Activated CD4-positive, alpha-beta T cell treated with anti-CD3 and anti-CD28 coated beads, Interleukin-2, amount 10 ng/mL, durations not matched to agents 7 days and 5 days (primary cell): ENCODE measurements around the gene CCL4. TPM values are rescaled to one million over a fixed set of nuclear protein-coding genes. Genes with fewer than 3 reads are reported as not detected.
"Not testable (repeated sequence)": the region's sequence is repeated elsewhere in the genome, so short reads cannot be mapped to it uniquely, and the experiment has no call there.

ENCODE experiments used
- CTCF ChIA-PET: fragments of 350-600 bp; sonication (Branson Sonifier 250); formaldehyde crosslinking; loops from one replicate; lab custom pipeline; 2021; ENCODE audit warnings: antibody characterized with exemption; lab: Charles Lee
- POLR2A ChIA-PET: fragments of 350-600 bp; sonication (Branson Sonifier 250); formaldehyde crosslinking; loops from one replicate; lab custom pipeline; 2021; ENCODE audit warnings: antibody characterized with exemption; lab: Charles Lee
- DNase-seq: peaks from one replicate; pipeline ENCODE4 v3.0.0-alpha.2; 2020
- H3K27ac Mint-ChIP-seq: one replicate; pipeline ENCODE4 v1.8.0; 2021; ENCODE audit warnings: mild to moderate bottlenecking, moderate library complexity, mixed read lengths
- H3K27me3 Mint-ChIP-seq: one replicate; pipeline ENCODE4 v1.8.0; 2021; ENCODE audit warnings: mixed read lengths
- H3K36me3 Mint-ChIP-seq: one replicate; pipeline ENCODE4 v1.8.0; 2021; ENCODE audit warnings: low read depth, mixed read lengths
- H3K4me1 Mint-ChIP-seq: one replicate; pipeline ENCODE4 v1.8.0; 2021; ENCODE audit warnings: mixed read lengths
- H3K4me3 Mint-ChIP-seq: one replicate; pipeline ENCODE4 v1.8.0; 2021; ENCODE audit warnings: mild to moderate bottlenecking, moderate library complexity, mixed read lengths
- H3K9me3 Mint-ChIP-seq: one replicate; pipeline ENCODE4 v1.8.0; 2021; ENCODE audit warnings: mixed read lengths
- total RNA-seq, 2 experiments: library from RNA; stranded (reverse); gene quantifications; one replicate each; pipeline ENCODE4 v1.2.3, GENCODE V29; 2021

CCL4 gene
- total RNA-seq, 2 experiments from 2014 or later: 2.8 to 3.9 TPM

GRCh38 chr17:36072431-36073121, 31.1 kb upstream of the CCL4 start:
- peaks cover 33% of the 10 kb centered on the region for H3K27me3 Mint-ChIP-seq
- ChIA-PET POLR2A (no interaction called here), CTCF (interaction anchor here (0.6 to 3.3 kb wide), 19 partner anchors 9 to 263 kb away, joined by 3 to 24 read pairs (median 3); partner anchors contain the start of genes CCL16, CCL3 and TAF15)
- no peaks in the 10 kb centered on the region for H3K9me3 Mint-ChIP-seq
- H3K4me3 Mint-ChIP-seq: no peak overlapping the region
- no peak overlapping the region for H3K27ac Mint-ChIP-seq
- peaks cover 5% of the 10 kb centered on the region for H3K4me1 Mint-ChIP-seq
- H3K36me3 Mint-ChIP-seq: no peaks in the 10 kb centered on the region
- DNase-seq: peak; percentile 68

- Mint-ChIP-seq H3K27ac (no peak overlapping the region), H3K4me1 (peaks cover 5% of the 10 kb centered on the region), H3K9me3 (no peaks in the 10 kb centered on the region), H3K4me3 (no peak overlapping the region), H3K27me3 (peaks cover 40% of the 10 kb centered on the region), H3K36me3 (no peaks in the 10 kb centered on the region)
- DNase-seq: no peak
- ChIA-PET POLR2A (no interaction called here), CTCF (interaction anchor here (1.5 to 3.3 kb wide), 2 partner anchors 8 to 15 kb away, joined by 3 to 24 read pairs; no protein-coding TSS in a partner anchor)
Observed at GRCh38 chr17:36074365-36074764, 29.3 kb upstream of the CCL4 start.

- Mint-ChIP-seq H3K27ac (peak overlapping the region; percentile 86), H3K4me3 (peak overlapping the region; percentile 34), H3K27me3 (peaks cover 15% of the 10 kb centered on the region), H3K4me1 (peaks cover 34% of the 10 kb centered on the region)
- H3K9me3 Mint-ChIP-seq, DNase-seq, POLR2A ChIA-PET, H3K36me3 Mint-ChIP-seq: not testable (repeated sequence)
- CTCF ChIA-PET: interaction anchor here (1.0 to 3.6 kb wide), 2 partner anchors 9 to 28 kb away, joined by 3 to 24 read pairs; no protein-coding TSS in a partner anchor
Observed at GRCh38 chr17:36081681-36082471, 21.8 kb upstream of the CCL4 start.

- H3K4me1 Mint-ChIP-seq: peaks cover 34% of the 10 kb centered on the region
Observed at GRCh38 chr17:36082482-36083120, 21.0 kb upstream of the CCL4 start.

GRCh38 chr17:36083691-36084090, 19.9 kb upstream of the CCL4 start:
- H3K4me3 Mint-ChIP-seq, H3K9me3 Mint-ChIP-seq, POLR2A ChIA-PET, DNase-seq, H3K27me3 Mint-ChIP-seq, H3K36me3 Mint-ChIP-seq, H3K27ac Mint-ChIP-seq: not testable (repeated sequence)
- peaks cover 34% of the 10 kb centered on the region for H3K4me1 Mint-ChIP-seq
- CTCF ChIA-PET: interaction anchor here (3.6 kb wide), 1 partner anchor 11 kb away, joined by 24 read pairs; no protein-coding TSS in a partner anchor

More at GRCh38 chr17:36082482-36083120, 21.0 kb upstream of the CCL4 start:
- Mint-ChIP-seq H3K27me3 (peaks cover 11% of the 10 kb centered on the region), H3K27ac (peak overlapping the region; percentile 86), H3K4me3 (peak overlapping the region; percentile 34)
- H3K36me3 Mint-ChIP-seq, H3K9me3 Mint-ChIP-seq, POLR2A ChIA-PET: not testable (repeated sequence)
- CTCF ChIA-PET: interaction anchor here (1.0 to 3.6 kb wide), 2 partner anchors 10 to 28 kb away, joined by 3 to 24 read pairs; no protein-coding TSS in a partner anchor
- peak; percentile 53 for DNase-seq

- DNase-seq: no peak
- ChIA-PET POLR2A (no interaction called here), CTCF (interaction anchor here (0.5 to 2.2 kb wide), 4 partner anchors 13 to 123 kb away, joined by 4 to 7 read pairs (median 4); no protein-coding TSS in a partner anchor)
- Mint-ChIP-seq H3K36me3 (no peaks in the 10 kb centered on the region), H3K9me3 (no peaks in the 10 kb centered on the region), H3K4me3 (no peak overlapping the region), H3K27ac (no peak overlapping the region), H3K4me1 (peaks cover 46% of the 10 kb centered on the region), H3K27me3 (peaks cover 6% of the 10 kb centered on the region)
Observed at GRCh38 chr17:36085765-36086164, 17.9 kb upstream of the CCL4 start.

- POLR2A ChIA-PET: no interaction called here
- Mint-ChIP-seq H3K36me3 (no peaks in the 10 kb centered on the region), H3K9me3 (no peaks in the 10 kb centered on the region), H3K27me3 (peaks cover 10% of the 10 kb centered on the region), H3K27ac (no peak overlapping the region), H3K4me1 (peaks cover 45% of the 10 kb centered on the region), H3K4me3 (no peak overlapping the region)
- DNase-seq: no peak
- CTCF ChIA-PET: interaction anchor here (0.6 to 2.2 kb wide), 4 partner anchors 14 to 62 kb away, joined by 3 to 7 read pairs (median 4); no protein-coding TSS in a partner anchor
Observed at GRCh38 chr17:36086791-36087190, 16.8 kb upstream of the CCL4 start.

GRCh38 chr17:36087471-36087870, 16.2 kb upstream of the CCL4 start:
- POLR2A ChIA-PET: not testable (repeated sequence)

GRCh38 chr17:36087897-36088572, 15.6 kb upstream of the CCL4 start:
- peaks cover 13% of the 10 kb centered on the region for H3K27me3 Mint-ChIP-seq
- H3K36me3 Mint-ChIP-seq, POLR2A ChIA-PET, H3K4me3 Mint-ChIP-seq, H3K9me3 Mint-ChIP-seq, DNase-seq, H3K27ac Mint-ChIP-seq: not testable (repeated sequence)
- peaks cover 35% of the 10 kb centered on the region for H3K4me1 Mint-ChIP-seq
- CTCF ChIA-PET: interaction anchor here (1.2 to 1.7 kb wide), 2 partner anchors 14 to 113 kb away, joined by 3 read pairs; no protein-coding TSS in a partner anchor

More at GRCh38 chr17:36087471-36087870, 16.2 kb upstream of the CCL4 start:
- H3K4me1 Mint-ChIP-seq: peaks cover 39% of the 10 kb centered on the region
- H3K36me3 Mint-ChIP-seq, H3K4me3 Mint-ChIP-seq, H3K9me3 Mint-ChIP-seq, DNase-seq, H3K27ac Mint-ChIP-seq: not testable (repeated sequence)
- CTCF ChIA-PET: interaction anchor here (0.6 to 0.9 kb wide), 2 partner anchors 13 to 15 kb away, joined by 3 read pairs; no protein-coding TSS in a partner anchor
- peaks cover 13% of the 10 kb centered on the region for H3K27me3 Mint-ChIP-seq

- Mint-ChIP-seq H3K36me3 (no peaks in the 10 kb centered on the region), H3K27me3 (peaks cover 17% of the 10 kb centered on the region), H3K9me3 (no peaks in the 10 kb centered on the region), H3K27ac (peak overlapping the region; percentile 4), H3K4me3 (no peak overlapping the region), H3K4me1 (peaks cover 28% of the 10 kb centered on the region)
- no peak for DNase-seq
- POLR2A ChIA-PET: no interaction called here
- CTCF ChIA-PET: interaction anchor here (0.7 to 1.7 kb wide), 3 partner anchors 15 to 113 kb away, joined by 3 read pairs; no protein-coding TSS in a partner anchor
Observed at GRCh38 chr17:36088670-36089338, 14.8 kb upstream of the CCL4 start.

- Mint-ChIP-seq H3K4me3 (no peak overlapping the region), H3K27me3 (peaks cover 17% of the 10 kb centered on the region), H3K36me3 (no peaks in the 10 kb centered on the region), H3K9me3 (no peaks in the 10 kb centered on the region), H3K4me1 (peaks cover 29% of the 10 kb centered on the region), H3K27ac (peak overlapping the region; percentile 4)
- POLR2A ChIA-PET: no interaction called here
- no peak for DNase-seq
- CTCF ChIA-PET: interaction anchor here (0.7 to 1.7 kb wide), 5 partner anchors 15 to 114 kb away, joined by 3 to 5 read pairs (median 3); no protein-coding TSS in a partner anchor
Observed at GRCh38 chr17:36089339-36089865, 14.2 kb upstream of the CCL4 start.
